NCI-H2196 treated with DMSO at 0.1 percent for 48 hours (cell line): Measurements from ENCODE around the gene SYNGR2.
A peak's percentile ranks its signal among the peaks of the same experiment; 100 is the strongest.
"Not testable (repeated sequence)": the region's sequence is repeated elsewhere in the genome, so short reads cannot be mapped to it uniquely, and the experiment has no call there.

ENCODE experiments used
- DNase-seq: peaks from one replicate; lab custom pipeline; 2025; ENCODE audit not compliant: unreplicated experiment; lab: John Stamatoyannopoulos, UW

Gene SYNGR2

GRCh38 chr17:78170692-78171590 is 2.6 kb downstream of the SYNGR2 start:
- no peak for DNase-seq

- not testable (repeated sequence) for DNase-seq
Measured at GRCh38 chr17:78171591-78172248, 3.3 kb downstream of the SYNGR2 start.

- DNase-seq = no peak
Measured at GRCh38 chr17:78172249-78173051, 4.1 kb downstream of the SYNGR2 start.

- no peak for DNase-seq
Measured at GRCh38 chr17:78173097-78173715, 4.8 kb downstream of the SYNGR2 start.

- DNase-seq = peak; percentile 99
Measured at GRCh38 chr17:78174346-78174869, 6.0 kb downstream of the SYNGR2 start.

- DNase-seq = peak; percentile 98
Measured at GRCh38 chr17:78174870-78175642, 6.7 kb downstream of the SYNGR2 start.

GRCh38 chr17:78175643-78175981 is 7.2 kb downstream of the SYNGR2 start:
- no peak for DNase-seq

GRCh38 chr17:78176548-78177025 is 8.2 kb downstream of the SYNGR2 start:
- no peak for DNase-seq

GRCh38 chr17:78179372-78179771 is 11.0 kb downstream of the SYNGR2 start:
- no peak for DNase-seq

GRCh38 chr17:78180083-78180482 is 11.7 kb downstream of the SYNGR2 start:
- DNase-seq = no peak

- DNase-seq = no peak
Measured at GRCh38 chr17:78180508-78180907, 12.1 kb downstream of the SYNGR2 start.

- no peak for DNase-seq
Measured at GRCh38 chr17:78182504-78182903, 14.1 kb downstream of the SYNGR2 start.

GRCh38 chr17:78183916-78184315 is 15.5 kb downstream of the SYNGR2 start:
- DNase-seq = no peak

- no peak for DNase-seq
Measured at GRCh38 chr17:78184351-78184750, 16.0 kb downstream of the SYNGR2 start.

GRCh38 chr17:78184868-78185267 is 16.5 kb downstream of the SYNGR2 start:
- DNase-seq = no peak

GRCh38 chr17:78185981-78186691 is 17.8 kb downstream of the SYNGR2 start:
- DNase-seq = no peak

GRCh38 chr17:78186692-78187595 is 18.6 kb downstream of the SYNGR2 start, which contains the start of the genes AFMID and TK1:
AFMID (plus strand) TSS chr17:78187362; CDS start chr17:78187371, 9 bp downstream.
TK1 (minus strand) TSS chr17:78187052; CDS start chr17:78186994, 58 bp downstream.
- DNase-seq = peak; percentile 97

- DNase-seq = no peak
Measured at GRCh38 chr17:78196716-78197115, 28.3 kb downstream of the SYNGR2 start.
